ENCODE measurements around the gene RANGRF. TPM values are rescaled to one million over a fixed set of nuclear protein-coding genes. Genes with fewer than 3 reads are reported as not detected.

Gene RANGRF
- polyA plus RNA-seq, 1 of the 3 experiments (the other 2 are of a cell fraction): 55.9 TPM

DNA sequence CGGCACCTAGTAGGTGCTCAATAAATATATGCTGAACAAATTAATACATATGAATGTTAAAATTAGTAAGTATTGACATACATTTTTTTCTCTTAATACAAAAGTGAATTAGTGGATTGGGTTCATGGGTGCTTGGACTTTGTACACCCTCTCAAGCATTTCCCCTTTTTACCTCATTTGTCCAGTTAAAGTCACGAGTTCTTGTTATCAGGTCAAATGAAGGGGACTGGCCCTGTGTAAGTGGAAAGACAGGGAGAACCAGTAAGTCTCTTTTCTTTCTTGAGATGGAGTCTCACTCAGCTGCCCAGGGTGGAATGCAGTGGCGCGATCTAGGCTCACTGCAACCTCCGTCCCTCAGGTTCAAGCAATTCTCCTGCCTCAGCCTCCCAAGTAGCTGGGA, 13.7 kb upstream of the RANGRF start:
- no peaks in the 10 kb centered on the region for H4K20me1 ChIP-seq (ENCODE audit: insufficient read depth)
- CTCF ChIA-PET: no interaction called here
- H3K9me3 ChIP-seq: no peaks in the 10 kb centered on the region
- H2AFZ ChIP-seq (ENCODE audit: low read depth): no peak overlapping the region
- no peak overlapping the region for H3K27ac ChIP-seq (ENCODE audit: low read depth in 2 of 2, low read length in 1 of 2)
- H3K9ac ChIP-seq: no peak overlapping the region
- H3K4me1 ChIP-seq (ENCODE audit: control insufficient read depth in 1 of 2, insufficient read depth in 2 of 2, low read depth in 1 of 2, low read length in 1 of 2): no peaks in the 10 kb centered on the region
- no peak overlapping the region for H3K4me3 ChIP-seq (ENCODE audit: low read depth in 2 of 2, low read length in 1 of 2)
- H3F3A ChIP-seq (replicated peaks; ENCODE audit: insufficient read depth): no peaks in the 10 kb centered on the region
- no peak for DNase-seq
- TF ChIP-seq MXI1 (IDR thresholded peaks at IDR 0.05; ENCODE audit: low read depth, low read length) (no peak), TCF12 (IDR thresholded peaks at IDR 0.05) (no peak), ELF1 (IDR thresholded peaks at IDR 0.05) (no peak), POLR2AphosphoS5 (IDR thresholded peaks at IDR 0.05; ENCODE audit: low read depth, low read length) (no peak), FOXJ3 (CRISPR knock-in tag; IDR thresholded peaks at IDR 0.05) (no peak), RCOR1 (IDR thresholded peaks at IDR 0.05; ENCODE audit: low read length) (no peak), NRF1 (IDR thresholded peaks at IDR 0.05; ENCODE audit: low read depth, low read length) (no peak), SMC3 (IDR thresholded peaks at IDR 0.05; ENCODE audit: low read depth, low read length) (no peak), EP300 (IDR thresholded peaks at IDR 0.05; ENCODE audit: borderline replicate concordance in 1 of 2, low read depth in 1 of 2, low read length in 1 of 2) (no peak)
- TF ChIP-seq, protein P1, sequence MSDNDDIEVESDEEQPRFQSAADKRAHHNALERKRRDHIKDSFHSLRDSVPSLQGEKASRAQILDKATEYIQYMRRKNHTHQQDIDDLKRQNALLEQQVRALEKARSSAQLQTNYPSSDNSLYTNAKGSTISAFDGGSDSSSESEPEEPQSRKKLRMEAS (IDR thresholded peaks at IDR 0.05; ENCODE audit: low read depth): no peak
- TF ChIP-seq, protein P2, sequence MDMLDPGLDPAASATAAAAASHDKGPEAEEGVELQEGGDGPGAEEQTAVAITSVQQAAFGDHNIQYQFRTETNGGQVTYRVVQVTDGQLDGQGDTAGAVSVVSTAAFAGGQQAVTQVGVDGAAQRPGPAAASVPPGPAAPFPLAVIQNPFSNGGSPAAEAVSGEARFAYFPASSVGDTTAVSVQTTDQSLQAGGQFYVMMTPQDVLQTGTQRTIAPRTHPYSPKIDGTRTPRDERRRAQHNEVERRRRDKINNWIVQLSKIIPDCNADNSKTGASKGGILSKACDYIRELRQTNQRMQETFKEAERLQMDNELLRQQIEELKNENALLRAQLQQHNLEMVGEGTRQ (IDR thresholded peaks at IDR 0.05; ENCODE audit: borderline replicate concordance, low read depth, low read length): no peak
- TF ChIP-seq, protein P3, sequence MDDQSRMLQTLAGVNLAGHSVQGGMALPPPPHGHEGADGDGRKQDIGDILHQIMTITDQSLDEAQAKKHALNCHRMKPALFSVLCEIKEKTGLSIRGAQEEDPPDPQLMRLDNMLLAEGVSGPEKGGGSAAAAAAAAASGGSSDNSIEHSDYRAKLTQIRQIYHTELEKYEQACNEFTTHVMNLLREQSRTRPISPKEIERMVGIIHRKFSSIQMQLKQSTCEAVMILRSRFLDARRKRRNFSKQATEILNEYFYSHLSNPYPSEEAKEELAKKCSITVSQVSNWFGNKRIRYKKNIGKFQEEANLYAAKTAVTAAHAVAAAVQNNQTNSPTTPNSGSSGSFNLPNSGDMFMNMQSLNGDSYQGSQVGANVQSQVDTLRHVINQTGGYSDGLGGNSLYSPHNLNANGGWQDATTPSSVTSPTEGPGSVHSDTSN (IDR thresholded peaks at IDR 0.05): no peak
- no peak overlapping the region for H3K4me2 ChIP-seq
- POLR2A ChIA-PET: no interaction called here
- no peaks in the 10 kb centered on the region for H3K79me2 ChIP-seq (ENCODE audit: insufficient read depth)
- peaks cover 5% of the 10 kb centered on the region in 2 experiments for H3K36me3 ChIP-seq (replicated peaks in 1 of 2; ENCODE audit: control insufficient read depth in 1 of 2, insufficient read depth in 2 of 2, low read length in 1 of 2)
- no peaks in the 10 kb centered on the region for H3K27me3 ChIP-seq (ENCODE audit: insufficient read depth)
- H3K9me2 ChIP-seq: no peaks in the 10 kb centered on the region
- 89% methylated on average over 5 of the region's 5 CpGs for WGBS (ENCODE audit: low lambda C conversion rate)

DNA sequence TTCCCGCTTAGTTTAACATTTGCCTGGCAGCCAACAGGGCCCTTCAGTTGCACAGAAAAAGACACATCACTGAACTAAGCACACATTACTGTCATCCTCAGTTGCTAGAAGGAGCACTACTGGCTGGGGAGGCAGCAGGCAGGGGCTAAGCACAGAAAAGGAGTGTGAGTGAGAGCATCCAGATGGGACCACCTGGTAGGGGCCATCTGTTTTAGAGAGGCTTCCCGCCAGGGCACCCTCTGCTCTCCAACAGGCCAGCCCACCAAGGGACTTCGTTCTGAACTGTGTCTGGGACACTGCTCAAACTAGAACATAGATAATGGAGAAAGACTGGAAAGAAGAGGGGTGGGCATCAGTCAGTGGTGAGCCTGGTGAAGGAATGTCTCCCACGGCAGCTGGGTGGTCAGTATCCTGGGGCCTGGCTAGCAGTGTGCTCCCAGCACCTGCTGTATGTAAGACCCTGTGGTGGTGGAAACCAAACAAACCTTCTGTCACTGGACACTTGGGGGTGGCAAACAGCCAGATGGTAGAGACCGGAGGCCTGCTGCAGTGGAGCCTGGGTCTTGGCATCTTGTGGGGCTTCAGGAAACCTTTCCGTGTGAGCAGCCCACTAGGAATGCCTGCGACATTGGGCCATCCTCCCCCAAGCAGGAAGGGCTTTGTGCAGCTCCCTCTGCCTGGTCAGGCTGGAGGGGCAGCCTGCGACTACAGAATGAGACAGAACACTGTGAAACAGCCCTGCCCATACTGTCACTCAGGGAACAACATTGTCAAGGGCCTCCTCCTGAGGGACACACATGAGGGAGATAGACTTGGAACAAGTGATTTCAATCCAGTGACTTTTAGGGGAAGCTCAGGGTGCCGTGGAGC, 12.8 kb upstream of the RANGRF start:
- no peak overlapping the region for H3K4me2 ChIP-seq
- DNase-seq: no peak
- no peaks in the 10 kb centered on the region for H3K27me3 ChIP-seq (ENCODE audit: insufficient read depth)
- H4K20me1 ChIP-seq (ENCODE audit: insufficient read depth): no peaks in the 10 kb centered on the region
- CTCF ChIA-PET: no interaction called here
- H3K4me3 ChIP-seq (ENCODE audit: low read depth in 2 of 2, low read length in 1 of 2): no peak overlapping the region
- H3K4me1 ChIP-seq (ENCODE audit: control insufficient read depth in 1 of 2, insufficient read depth in 2 of 2, low read depth in 1 of 2, low read length in 1 of 2): no peaks in the 10 kb centered on the region; a peak in 1 of 4 replicates
- H3K79me2 ChIP-seq (ENCODE audit: insufficient read depth): no peaks in the 10 kb centered on the region
- POLR2A ChIA-PET: no interaction called here
- TF ChIP-seq EZH2phosphoT487 (IDR thresholded peaks at IDR 0.05; ENCODE audit: borderline replicate concordance, low read depth) (no peak), RAD21 (IDR thresholded peaks at IDR 0.05; ENCODE audit: low read length) (no peak), MEF2A (IDR thresholded peaks at IDR 0.05; ENCODE audit: borderline replicate concordance, low read depth) (no peak), TAF1 (IDR thresholded peaks at IDR 0.05; ENCODE audit: borderline replicate concordance, low read depth, low read length) (no peak), ELF1 (IDR thresholded peaks at IDR 0.05) (no peak), RFX5 (IDR thresholded peaks at IDR 0.05; ENCODE audit: low read length) (no peak), POLR2AphosphoS5 (IDR thresholded peaks at IDR 0.05; ENCODE audit: low read depth, low read length) (no peak), TCF12 (IDR thresholded peaks at IDR 0.05) (no peak), GATA2 (CRISPR knock-in tag; IDR thresholded peaks at IDR 0.05) (no peak), MXI1 (IDR thresholded peaks at IDR 0.05; ENCODE audit: low read depth, low read length) (no peak), FOXM1 (IDR thresholded peaks at IDR 0.05; ENCODE audit: low read depth) (no peak), JUND (IDR thresholded peaks at IDR 0.05) (no peak), CHD2 (IDR thresholded peaks at IDR 0.05; ENCODE audit: low read length, partially characterized antibody) (no peak)
- TF ChIP-seq, protein P4, sequence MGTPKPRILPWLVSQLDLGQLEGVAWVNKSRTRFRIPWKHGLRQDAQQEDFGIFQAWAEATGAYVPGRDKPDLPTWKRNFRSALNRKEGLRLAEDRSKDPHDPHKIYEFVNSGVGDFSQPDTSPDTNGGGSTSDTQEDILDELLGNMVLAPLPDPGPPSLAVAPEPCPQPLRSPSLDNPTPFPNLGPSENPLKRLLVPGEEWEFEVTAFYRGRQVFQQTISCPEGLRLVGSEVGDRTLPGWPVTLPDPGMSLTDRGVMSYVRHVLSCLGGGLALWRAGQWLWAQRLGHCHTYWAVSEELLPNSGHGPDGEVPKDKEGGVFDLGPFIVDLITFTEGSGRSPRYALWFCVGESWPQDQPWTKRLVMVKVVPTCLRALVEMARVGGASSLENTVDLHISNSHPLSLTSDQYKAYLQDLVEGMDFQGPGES (IDR thresholded peaks at IDR 0.05; ENCODE audit: low read depth, low read length): no peak
- TF ChIP-seq, protein P1 (IDR thresholded peaks at IDR 0.05; ENCODE audit: low read depth): no peak
- TF ChIP-seq, protein P5, sequence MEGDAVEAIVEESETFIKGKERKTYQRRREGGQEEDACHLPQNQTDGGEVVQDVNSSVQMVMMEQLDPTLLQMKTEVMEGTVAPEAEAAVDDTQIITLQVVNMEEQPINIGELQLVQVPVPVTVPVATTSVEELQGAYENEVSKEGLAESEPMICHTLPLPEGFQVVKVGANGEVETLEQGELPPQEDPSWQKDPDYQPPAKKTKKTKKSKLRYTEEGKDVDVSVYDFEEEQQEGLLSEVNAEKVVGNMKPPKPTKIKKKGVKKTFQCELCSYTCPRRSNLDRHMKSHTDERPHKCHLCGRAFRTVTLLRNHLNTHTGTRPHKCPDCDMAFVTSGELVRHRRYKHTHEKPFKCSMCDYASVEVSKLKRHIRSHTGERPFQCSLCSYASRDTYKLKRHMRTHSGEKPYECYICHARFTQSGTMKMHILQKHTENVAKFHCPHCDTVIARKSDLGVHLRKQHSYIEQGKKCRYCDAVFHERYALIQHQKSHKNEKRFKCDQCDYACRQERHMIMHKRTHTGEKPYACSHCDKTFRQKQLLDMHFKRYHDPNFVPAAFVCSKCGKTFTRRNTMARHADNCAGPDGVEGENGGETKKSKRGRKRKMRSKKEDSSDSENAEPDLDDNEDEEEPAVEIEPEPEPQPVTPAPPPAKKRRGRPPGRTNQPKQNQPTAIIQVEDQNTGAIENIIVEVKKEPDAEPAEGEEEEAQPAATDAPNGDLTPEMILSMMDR (IDR thresholded peaks at IDR 0.05): no peak
- H3K9ac ChIP-seq: no peak overlapping the region
- H3K36me3 ChIP-seq (replicated peaks in 1 of 2; ENCODE audit: control insufficient read depth in 1 of 2, insufficient read depth in 2 of 2, low read length in 1 of 2): peaks cover 0 to 4% of the 10 kb centered on the region in 2 experiments
- no peak overlapping the region for H3K27ac ChIP-seq (ENCODE audit: low read depth in 2 of 2, low read length in 1 of 2)
- no peaks in the 10 kb centered on the region for H3F3A ChIP-seq (replicated peaks; ENCODE audit: insufficient read depth)
- no peaks in the 10 kb centered on the region for H3K9me3 ChIP-seq
- no peaks in the 10 kb centered on the region for H3K9me2 ChIP-seq
- H2AFZ ChIP-seq (ENCODE audit: low read depth): no peak overlapping the region
- 90% methylated on average over 6 of the region's 9 CpGs for WGBS (ENCODE audit: low lambda C conversion rate)

Data from SK-N-SH (cell line).